ENCODE results near the gene NANS. TPM values are rescaled to one million over a fixed set of nuclear protein-coding genes. Genes with fewer than 3 reads are reported as not detected.

NANS gene
- total and polyA plus RNA-seq, 2 of the 13 experiments (the other 11 are each of a cell fraction or from before 2014, with no cell fraction given), result 86.9 to 203 TPM

DNA sequence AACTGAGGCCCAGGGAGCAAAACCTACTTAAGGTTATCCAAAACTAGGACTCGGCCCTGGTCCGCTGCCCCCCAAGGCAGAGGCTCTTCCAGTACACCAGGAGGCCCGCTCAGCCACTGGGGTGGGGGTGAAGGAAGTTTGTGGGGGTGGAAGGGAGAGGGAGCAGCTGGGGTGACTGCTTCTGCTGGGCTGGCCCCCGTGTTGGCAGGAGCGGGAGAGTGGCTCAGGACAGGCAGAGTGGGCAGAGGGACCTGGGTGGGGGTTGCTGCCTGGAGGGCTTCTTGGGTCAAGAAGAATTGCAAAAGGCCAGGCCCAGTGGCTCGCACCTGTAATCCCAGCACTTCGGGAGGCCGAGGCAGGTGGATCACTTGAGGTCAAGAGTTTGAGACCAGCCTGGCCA is 70.7 kb downstream of the NANS start (continued):
- TF ChIP-seq ZGPAT (CRISPR knock-in tag; IDR thresholded peaks at IDR 0.05), result no peak

GRCh38 chr9:98128316-98128715 is 71.8 kb downstream of the NANS start:
- H3K79me2 ChIP-seq (ENCODE audit: insufficient read depth, low read length), result no peaks in the 10 kb centered on the region
- no TSS peak for BruUV-seq (replicated peaks)
- H3K27ac ChIP-seq (ENCODE audit: extremely low read length, insufficient read depth, low read length), result no peak overlapping the region
- H3K36me3 ChIP-seq (replicated peaks in 1 of 2; ENCODE audit: control insufficient read depth in 1 of 2, insufficient read depth in 2 of 2, low read length in 2 of 2), result peaks cover 15 to 56% of the 10 kb centered on the region in 2 experiments; a peak in 4 of 5 replicates
- 95% methylated on average over 10 of the region's 16 CpGs for WGBS (ENCODE audit: low lambda C conversion rate)
- ATAC-seq (no peak), FAIRE-seq (no peak), DNase-seq (ENCODE audit: low spot score) (no peak)
- H3K9ac ChIP-seq (ENCODE audit: insufficient read depth, low read depth, low read length), result no peak overlapping the region
- H3K27me3 ChIP-seq (ENCODE audit: control insufficient read depth in 1 of 2, insufficient read depth in 2 of 2, low read length in 2 of 2), result no peaks in the 10 kb centered on the region
- intact Hi-C loops (cut with micrococcal nuclease; ENCODE audit: unreplicated experiment) (no loop called here), in situ Hi-C loops (cut with HindIII; ENCODE audit: extremely low pct_ligation_motif_present, low pct_unique_long_range_greater_than_20kb) (no loop called here)
- no peaks in the 10 kb centered on the region for H3K4me1 ChIP-seq (ENCODE audit: insufficient read depth, low read length)
- no peak overlapping the region for H3K4me2 ChIP-seq (ENCODE audit: low read depth, low read length)
- ChIA-PET CTCF (ENCODE audit: low intra/inter-chr PET ratio, low total read pairs) (no interaction called here), POLR2A (no interaction called here)
- H3K4me3 ChIP-seq (replicated peaks in 1 of 3; ENCODE audit: insufficient read depth in 1 of 3, low read depth in 2 of 3, low read length in 3 of 3), result no peak overlapping the region
- no peak overlapping the region for H2AFZ ChIP-seq (ENCODE audit: low read length)
- no peak for TF ChIP-seq MIER2 (CRISPR knock-in tag; IDR thresholded peaks at IDR 0.05)
- TF ChIP-seq SUZ12 (IDR thresholded peaks at IDR 0.05; ENCODE audit: low read depth, low read length), result no peak
- no peak for TF ChIP-seq ZNF333 (CRISPR knock-in tag; IDR thresholded peaks at IDR 0.05; ENCODE audit: borderline replicate concordance)
- TF ChIP-seq, protein P1, sequence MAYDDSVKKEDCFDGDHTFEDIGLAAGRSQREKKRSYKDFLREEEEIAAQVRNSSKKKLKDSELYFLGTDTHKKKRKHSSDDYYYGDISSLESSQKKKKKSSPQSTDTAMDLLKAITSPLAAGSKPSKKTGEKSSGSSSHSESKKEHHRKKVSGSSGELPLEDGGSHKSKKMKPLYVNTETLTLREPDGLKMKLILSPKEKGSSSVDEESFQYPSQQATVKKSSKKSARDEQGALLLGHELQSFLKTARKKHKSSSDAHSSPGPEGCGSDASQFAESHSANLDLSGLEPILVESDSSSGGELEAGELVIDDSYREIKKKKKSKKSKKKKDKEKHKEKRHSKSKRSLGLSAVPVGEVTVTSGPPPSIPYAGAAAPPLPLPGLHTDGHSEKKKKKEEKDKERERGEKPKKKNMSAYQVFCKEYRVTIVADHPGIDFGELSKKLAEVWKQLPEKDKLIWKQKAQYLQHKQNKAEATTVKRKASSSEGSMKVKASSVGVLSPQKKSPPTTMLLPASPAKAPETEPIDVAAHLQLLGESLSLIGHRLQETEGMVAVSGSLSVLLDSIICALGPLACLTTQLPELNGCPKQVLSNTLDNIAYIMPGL (CRISPR knock-in tag; IDR thresholded peaks at IDR 0.05; ENCODE audit: borderline replicate concordance in 1 of 2, low read depth in 1 of 2), result no peak
- no peak for TF ChIP-seq ZNF136 (CRISPR knock-in tag; IDR thresholded peaks at IDR 0.05; ENCODE audit: low read depth)
- no peak for TF ChIP-seq SMAD3 (CRISPR knock-in tag; IDR thresholded peaks at IDR 0.05)
- TF ChIP-seq, protein P2, sequence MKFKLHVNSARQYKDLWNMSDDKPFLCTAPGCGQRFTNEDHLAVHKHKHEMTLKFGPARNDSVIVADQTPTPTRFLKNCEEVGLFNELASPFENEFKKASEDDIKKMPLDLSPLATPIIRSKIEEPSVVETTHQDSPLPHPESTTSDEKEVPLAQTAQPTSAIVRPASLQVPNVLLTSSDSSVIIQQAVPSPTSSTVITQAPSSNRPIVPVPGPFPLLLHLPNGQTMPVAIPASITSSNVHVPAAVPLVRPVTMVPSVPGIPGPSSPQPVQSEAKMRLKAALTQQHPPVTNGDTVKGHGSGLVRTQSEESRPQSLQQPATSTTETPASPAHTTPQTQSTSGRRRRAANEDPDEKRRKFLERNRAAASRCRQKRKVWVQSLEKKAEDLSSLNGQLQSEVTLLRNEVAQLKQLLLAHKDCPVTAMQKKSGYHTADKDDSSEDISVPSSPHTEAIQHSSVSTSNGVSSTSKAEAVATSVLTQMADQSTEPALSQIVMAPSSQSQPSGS (CRISPR knock-in tag; IDR thresholded peaks at IDR 0.05), result no peak
- TF ChIP-seq ZNF660 (CRISPR knock-in tag; IDR thresholded peaks at IDR 0.05; ENCODE audit: borderline replicate concordance, low read depth), result no peak
- TF ChIP-seq ZSCAN31 (CRISPR knock-in tag; IDR thresholded peaks at IDR 0.05; ENCODE audit: low read depth), result no peak
- TF ChIP-seq XBP1 (CRISPR knock-in tag; IDR thresholded peaks at IDR 0.05), result no peak
- no peak for TF ChIP-seq ZSCAN12 (CRISPR knock-in tag; IDR thresholded peaks at IDR 0.05)
- H4K20me1 ChIP-seq (ENCODE audit: insufficient read depth, low read length), result no peaks in the 10 kb centered on the region
- no peaks in the 10 kb centered on the region for H3K9me3 ChIP-seq (ENCODE audit: low read length)

Data from HepG2 (cell line).